HG02763 (cell line): ENCODE data around the gene PC.
"Not testable (repeated sequence)": the region's sequence is repeated elsewhere in the genome, so short reads cannot be mapped to it uniquely, and the experiment has no call there.

ENCODE experiments used
- ATAC-seq: cut with Tn5 transposase; IDR thresholded peaks from one replicate; pipeline ENCODE4 v1.9.1; 2021; ENCODE audit warnings: mild to moderate bottlenecking, moderate library complexity; ENCODE audit not compliant: unreplicated experiment

Gene PC

GRCh38 chr11:66800720-66801428, 157.3 kb downstream of the PC start:
- ATAC-seq, result peak; percentile 64

- not testable (repeated sequence) for ATAC-seq
Observed at GRCh38 chr11:66799815-66800214, 158.4 kb downstream of the PC start.
